H1 (cell line): Measurements from ENCODE around the gene MMS22L. TPM values are rescaled to one million over a fixed set of nuclear protein-coding genes. Genes with fewer than 3 reads are reported as not detected.

Experiments
- BACH1 ChIP-seq: IDR thresholded peaks from 2 replicates; pipeline ENCODE4 v1.6.1; 2012; ENCODE audit warnings: low read length, improper control_type of control experiment
- CTBP2 ChIP-seq: IDR thresholded peaks from 2 replicates; pipeline ENCODE4 v1.7.0; 2011; ENCODE audit warnings: borderline replicate concordance, mild to moderate bottlenecking, moderate library complexity, mixed read lengths, low read length; ENCODE audit not compliant: insufficient read depth, insufficient read length
- EZH2 ChIP-seq: fragments of 200-600 bp; sonication (generic); IDR thresholded peaks from 2 replicates; pipeline ENCODE4 v1.7.1; 2012; ENCODE audit warnings: low read depth, mild to moderate bottlenecking, moderate library complexity, low read length, inconsistent platforms; ENCODE audit not compliant: severe bottlenecking
- SIRT6 ChIP-seq: IDR thresholded peaks from one replicate; pipeline ENCODE4 v1.7.1; 2012; ENCODE audit warnings: low read length, inconsistent platforms
- SP1 ChIP-seq: IDR thresholded peaks from 2 replicates; pipeline ENCODE4 v1.6.1; 2011; ENCODE audit warnings: low read depth, low read length
- polyA plus RNA-seq, 7 experiments: library from polyadenylated mRNA; depleted of rRNA in 3 of 7; stranded (reverse) in 5 of 7; unstranded in 2 of 7; fragments of >200 nt in 5 of 7; fragments of 200-250 nt in 2 of 7; gene quantifications; 1 replicate in 5 of 7; 2 replicates in 1 of 7; 4 replicates in 1 of 7; pipeline versions ENCODE4 v1.2.1 to v1.2.3, GENCODE V29; 2011 to 2013; ENCODE audit warnings: missing spikeins in 2 of 7, mixed read lengths in 2 of 7
- total RNA-seq: library from RNA; stranded (reverse); fragmentation: NEBNext Ultra II Directional; extraction: Animal tissue kit (Norgen Biotek cat#: 25700); gene quantifications from 2 replicates; pipeline ENCODE4 v1.2.1, GENCODE V29; 2021
- TF ChIP-seq, protein P1 (sequence below), 3 experiments: IDR thresholded peaks; 1 replicate in 2 of 3; 2 replicates in 1 of 3; pipeline versions ENCODE4 v1.5.1 to v1.6.1; 2011; ENCODE audit warnings: low read length in 3 of 3, mild to moderate bottlenecking in 3 of 3, inconsistent platforms in 2 of 3, low read depth in 1 of 3, moderate library complexity in 1 of 3; ENCODE audit not compliant: insufficient read depth in 1 of 3; ENCODE audit errors: control extremely low read depth in 1 of 3

Gene MMS22L
- total and polyA plus RNA-seq, 2 of the 8 experiments (the other 6 are each of a cell fraction or from before 2014, with no cell fraction given) = 11.1 to 32.6 TPM

DNA sequence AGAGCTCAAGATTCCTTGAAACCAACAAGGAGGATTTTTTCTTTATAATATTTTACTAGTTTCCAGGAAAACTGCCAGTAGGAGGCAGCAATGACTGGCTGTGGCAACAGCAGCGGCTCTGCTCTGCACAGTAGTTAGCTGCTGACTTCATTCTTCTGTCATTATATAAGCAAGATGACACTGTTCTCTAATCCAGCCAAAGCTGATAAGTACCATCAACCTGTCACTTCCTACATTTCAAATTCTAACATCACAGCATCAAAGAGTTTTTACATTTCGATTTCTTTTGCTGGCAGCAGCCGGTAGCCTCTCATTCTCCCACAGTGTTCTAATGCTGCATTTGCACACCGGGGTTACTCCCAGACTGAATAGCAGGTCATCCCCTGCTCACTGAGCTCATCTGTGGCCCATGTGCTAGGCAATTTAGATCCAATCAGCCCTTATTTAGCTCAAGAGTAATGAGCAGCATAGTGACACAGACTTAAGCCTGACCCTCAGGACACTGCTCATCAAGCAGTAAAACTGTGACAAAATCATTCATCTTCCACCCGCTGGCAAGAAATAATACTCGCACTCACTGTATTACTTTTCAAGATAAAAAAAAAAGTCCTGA lies 67.8 kb downstream of the MMS22L start (continued):
- TF ChIP-seq, protein P1, sequence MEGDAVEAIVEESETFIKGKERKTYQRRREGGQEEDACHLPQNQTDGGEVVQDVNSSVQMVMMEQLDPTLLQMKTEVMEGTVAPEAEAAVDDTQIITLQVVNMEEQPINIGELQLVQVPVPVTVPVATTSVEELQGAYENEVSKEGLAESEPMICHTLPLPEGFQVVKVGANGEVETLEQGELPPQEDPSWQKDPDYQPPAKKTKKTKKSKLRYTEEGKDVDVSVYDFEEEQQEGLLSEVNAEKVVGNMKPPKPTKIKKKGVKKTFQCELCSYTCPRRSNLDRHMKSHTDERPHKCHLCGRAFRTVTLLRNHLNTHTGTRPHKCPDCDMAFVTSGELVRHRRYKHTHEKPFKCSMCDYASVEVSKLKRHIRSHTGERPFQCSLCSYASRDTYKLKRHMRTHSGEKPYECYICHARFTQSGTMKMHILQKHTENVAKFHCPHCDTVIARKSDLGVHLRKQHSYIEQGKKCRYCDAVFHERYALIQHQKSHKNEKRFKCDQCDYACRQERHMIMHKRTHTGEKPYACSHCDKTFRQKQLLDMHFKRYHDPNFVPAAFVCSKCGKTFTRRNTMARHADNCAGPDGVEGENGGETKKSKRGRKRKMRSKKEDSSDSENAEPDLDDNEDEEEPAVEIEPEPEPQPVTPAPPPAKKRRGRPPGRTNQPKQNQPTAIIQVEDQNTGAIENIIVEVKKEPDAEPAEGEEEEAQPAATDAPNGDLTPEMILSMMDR (IDR thresholded peaks at IDR 0.05; ENCODE audit: control extremely low read depth in 1 of 3, insufficient read depth in 1 of 3, low read depth in 1 of 3, low read length in 3 of 3) = peak; percentile 42 to 61 (median 47)
- TF ChIP-seq EZH2 (no peak), SP1 (no peak), SIRT6 (no peak), CTBP2 (no peak), BACH1 (no peak)
